GM19025 (cell line): ENCODE data around the gene TLE4.
"Not testable (repeated sequence)": the region's sequence is repeated elsewhere in the genome, so short reads cannot be mapped to it uniquely, and the experiment has no call there.

Experiments used
- ATAC-seq: cut with Tn5 transposase; IDR thresholded peaks from one replicate; pipeline ENCODE4 v1.9.1; 2021; ENCODE audit warnings: mild to moderate bottlenecking, low read depth, moderate library complexity; ENCODE audit not compliant: unreplicated experiment

The TLE4 gene

DNA sequence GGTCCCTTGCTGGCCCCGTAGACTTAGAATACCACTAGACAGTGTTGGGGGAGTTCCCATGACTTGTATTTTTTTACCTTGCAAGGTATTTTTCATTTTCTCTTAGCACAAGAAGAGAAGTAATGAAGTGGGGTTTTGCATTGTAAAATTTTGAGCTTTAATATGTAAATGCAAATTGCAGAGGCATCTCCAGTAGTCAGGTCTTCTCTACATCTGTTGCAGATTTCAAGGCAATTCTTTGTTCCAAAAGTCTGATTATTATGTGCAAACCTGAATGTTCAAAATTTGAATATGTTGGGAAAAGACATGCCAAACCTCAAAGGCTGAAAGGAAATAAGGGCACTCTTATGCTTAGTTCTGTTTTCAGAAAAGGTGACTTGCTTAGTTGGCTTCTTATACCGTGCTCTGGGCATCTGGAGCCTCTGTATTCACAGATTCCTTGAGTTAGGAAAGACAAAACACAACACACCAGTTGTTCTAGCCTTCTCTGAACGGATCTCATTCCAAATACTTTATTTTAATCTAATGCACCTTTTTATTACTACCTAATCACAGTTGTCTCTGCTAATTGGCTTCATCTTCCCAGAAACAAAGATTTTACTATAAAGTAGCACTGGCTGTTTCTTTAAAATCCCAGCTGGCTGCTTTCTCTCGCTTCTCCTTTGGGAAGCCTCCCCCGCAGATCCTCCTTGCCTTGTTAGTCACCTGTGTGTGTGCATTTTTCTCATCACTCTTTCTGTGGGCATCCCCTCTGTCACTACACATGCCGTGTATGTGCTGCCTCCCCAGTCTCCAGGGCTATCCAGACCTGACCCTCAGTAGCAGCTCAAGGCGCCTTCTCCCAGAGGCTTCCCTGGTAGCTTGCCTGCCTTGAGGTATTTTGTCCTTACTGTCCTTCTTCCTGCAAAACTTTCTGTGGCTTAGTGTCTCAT, 138.2 kb downstream of the TLE4 start:
- no peak for ATAC-seq

GRCh38 chr9:79711874-79712273, 140.1 kb downstream of the TLE4 start:
- no peak for ATAC-seq

DNA sequence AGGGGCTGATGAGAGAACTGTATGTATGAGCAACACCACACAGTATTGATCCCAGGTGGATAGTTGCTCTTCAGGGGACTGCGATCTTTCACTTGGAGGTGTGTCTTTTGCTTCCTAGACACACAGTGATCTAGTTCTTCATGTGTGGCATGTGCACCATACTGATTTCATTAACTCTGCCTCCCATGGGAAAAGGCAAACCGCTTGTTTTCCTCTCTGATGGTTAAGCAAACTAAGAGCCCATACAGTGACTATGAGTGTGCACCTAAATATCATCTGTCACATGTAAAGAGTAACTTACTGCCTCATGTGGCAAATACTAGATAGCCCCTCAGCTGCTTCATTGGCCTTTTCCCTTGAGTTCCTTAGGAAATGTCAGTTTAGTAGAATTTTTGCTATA, 147.3 kb downstream of the TLE4 start:
- no peak for ATAC-seq

- no peak for ATAC-seq
Observed at GRCh38 chr9:79719989-79720388, 148.2 kb downstream of the TLE4 start.

DNA sequence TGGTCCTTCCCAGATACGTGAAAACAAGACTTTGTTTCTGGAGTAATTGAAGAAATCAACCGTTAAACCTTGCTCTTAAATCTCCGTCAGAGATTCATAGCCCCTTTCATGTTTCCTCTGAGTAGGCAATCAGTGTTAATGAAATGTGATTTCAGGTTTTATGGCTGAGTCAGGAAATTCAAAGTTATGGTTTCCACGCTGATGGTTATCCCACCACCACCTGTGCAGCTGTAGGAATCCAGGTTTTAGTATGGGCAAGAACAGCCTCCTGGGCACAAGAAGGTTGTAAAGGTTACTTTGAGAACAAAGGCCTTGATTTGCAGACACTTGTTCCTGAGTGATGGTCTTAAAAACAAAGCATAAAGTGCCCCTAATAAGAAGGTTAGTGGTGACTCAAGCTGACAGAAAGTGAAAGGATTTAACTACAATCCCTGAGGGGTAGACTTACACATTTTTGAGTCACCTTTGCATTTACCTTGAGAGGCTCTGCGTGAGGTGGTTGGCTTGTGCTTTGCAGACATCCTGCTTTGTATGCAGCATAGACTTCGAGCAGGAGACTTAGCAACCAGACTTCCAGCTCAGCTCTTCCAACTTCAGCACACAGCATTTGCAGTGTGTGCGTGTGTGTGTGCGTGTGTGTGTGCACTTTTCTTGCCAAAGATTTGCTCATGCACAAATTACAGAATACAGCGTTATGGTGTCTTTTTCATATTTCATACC, 159.6 kb downstream of the TLE4 start:
- peak; percentile 61 for ATAC-seq

DNA sequence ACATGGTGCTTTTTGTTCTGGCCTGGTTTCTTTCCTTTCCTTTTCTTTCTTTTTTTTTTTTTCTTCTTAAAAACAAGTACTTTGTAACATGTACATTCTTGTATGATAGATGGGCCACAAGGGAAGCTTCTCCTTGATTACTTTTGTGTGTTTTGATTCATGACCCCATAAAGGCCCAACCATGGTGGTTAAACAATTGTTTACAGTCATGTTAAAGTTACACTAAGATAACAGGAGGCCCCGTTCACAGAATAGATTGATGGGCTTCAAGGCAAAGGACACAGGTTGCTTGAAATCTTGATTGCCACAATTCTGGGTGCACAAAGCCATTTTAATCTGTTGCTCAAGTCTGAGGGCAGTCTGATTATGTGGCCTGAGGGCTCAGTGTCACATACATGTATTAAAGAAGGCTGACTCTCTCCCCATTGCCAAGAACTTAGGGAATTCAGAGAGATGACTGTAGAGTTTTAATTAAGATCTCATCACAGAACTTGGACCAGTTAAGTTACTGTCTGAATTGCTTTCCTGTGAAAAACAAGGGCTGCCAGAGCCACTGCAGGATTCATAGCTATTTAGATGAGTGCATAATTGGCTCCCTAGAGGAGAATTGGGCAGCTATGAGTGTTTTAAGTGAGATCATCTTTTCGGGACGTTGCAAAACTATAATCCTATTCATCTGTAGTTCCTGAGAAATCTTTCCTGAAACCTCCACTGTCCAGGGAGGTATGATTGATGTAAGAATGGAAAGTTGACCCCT, 163.4 kb downstream of the TLE4 start:
- no peak for ATAC-seq

DNA sequence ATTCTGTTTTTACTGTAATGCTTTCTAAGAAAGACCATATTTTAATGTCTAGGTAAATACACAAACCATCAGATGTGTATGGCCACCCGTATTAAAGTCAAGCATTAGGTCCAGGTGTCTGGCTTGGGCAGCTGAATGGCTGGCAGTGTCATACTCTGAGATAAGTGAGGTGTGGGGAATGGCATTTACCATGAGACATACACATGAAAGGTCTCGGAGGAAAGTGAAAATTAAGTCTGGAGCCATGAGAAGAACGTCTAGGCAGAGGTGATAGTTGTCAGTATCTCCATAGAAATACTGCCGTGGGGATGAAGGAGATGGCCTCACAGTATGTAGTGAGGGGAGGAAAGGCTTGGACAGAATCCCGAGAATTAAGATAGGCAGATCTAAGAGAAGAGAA, 164.3 kb downstream of the TLE4 start:
- no peak for ATAC-seq

- ATAC-seq: no peak
Observed at GRCh38 chr9:79741381-79741780, 169.6 kb downstream of the TLE4 start.

GRCh38 chr9:79742110-79742721, 170.5 kb downstream of the TLE4 start:
- no peak for ATAC-seq

DNA sequence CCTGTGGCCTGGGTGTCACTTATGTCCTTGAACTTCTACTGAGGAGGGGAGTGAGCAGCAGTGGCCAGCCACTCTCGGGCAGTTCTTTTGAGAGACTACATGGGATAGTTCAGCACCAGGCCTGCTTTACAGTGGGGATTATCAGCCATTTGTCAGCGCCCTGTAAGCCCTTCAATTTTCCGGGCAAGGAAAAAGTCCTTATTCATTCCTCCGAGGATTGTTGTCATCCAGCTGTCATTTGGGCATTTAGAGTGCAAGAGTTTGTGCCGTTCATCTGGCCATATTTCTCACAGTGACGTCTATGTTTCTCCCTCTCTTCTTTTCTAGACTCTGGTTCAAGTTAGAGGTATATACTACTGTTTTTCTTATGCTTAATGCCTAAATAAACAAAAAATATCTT, 172.8 kb downstream of the TLE4 start:
- ATAC-seq: no peak

DNA sequence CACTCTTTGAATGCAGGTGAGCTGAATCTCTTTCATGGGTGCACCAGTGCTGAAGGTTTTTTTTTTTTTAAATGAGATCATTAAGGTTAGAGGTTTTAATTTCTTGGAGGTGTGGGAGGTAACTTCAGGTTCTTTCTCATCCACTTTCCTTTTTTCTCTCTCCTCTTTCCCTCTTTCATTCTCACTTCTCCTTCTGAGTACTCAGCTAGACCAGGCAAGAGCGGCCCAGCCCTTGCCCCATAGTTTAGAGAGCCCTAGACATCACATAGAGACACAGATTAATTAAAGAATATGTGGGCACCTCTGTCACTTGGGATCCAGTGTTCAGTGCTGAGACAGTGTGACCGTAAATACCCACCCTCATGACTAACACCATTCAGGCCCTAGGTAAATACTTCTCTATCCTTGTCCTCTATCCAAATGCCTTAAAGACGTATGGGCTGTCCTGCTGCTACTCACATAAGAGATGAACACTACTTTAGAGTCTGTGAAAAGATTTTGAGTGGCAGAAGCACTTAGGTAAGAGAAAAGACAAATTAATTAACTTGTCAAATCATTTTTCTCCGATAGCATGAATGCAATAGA, 174.1 kb downstream of the TLE4 start:
- no peak for ATAC-seq

DNA sequence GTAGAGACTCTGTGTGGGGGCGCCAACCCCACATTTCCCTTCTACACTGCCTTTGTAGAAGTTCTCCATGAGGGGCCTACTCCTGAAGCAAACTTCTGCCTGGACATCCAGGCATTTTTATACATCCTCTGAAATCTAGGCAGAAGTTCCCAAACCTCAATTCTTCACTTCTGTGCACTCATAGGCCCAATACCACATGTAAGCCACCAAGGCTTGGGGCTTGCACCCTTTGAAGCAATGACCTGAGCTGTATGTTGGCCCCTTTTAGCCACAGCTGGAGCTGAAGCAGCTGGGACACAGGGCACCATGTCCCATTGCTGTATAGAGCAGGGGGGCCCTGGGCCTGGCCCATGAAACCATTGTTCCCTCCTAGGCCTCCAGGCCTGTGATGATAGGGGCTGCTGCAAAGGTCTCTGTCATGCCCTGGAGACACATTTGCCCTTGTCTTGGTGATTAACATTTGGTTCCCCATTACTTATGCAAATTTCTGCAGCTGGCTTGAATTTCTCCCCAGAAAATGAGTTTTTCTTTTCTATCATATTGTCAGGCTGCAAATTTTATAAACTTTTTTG, 180.2 kb downstream of the TLE4 start:
- ATAC-seq: not testable (repeated sequence)

DNA sequence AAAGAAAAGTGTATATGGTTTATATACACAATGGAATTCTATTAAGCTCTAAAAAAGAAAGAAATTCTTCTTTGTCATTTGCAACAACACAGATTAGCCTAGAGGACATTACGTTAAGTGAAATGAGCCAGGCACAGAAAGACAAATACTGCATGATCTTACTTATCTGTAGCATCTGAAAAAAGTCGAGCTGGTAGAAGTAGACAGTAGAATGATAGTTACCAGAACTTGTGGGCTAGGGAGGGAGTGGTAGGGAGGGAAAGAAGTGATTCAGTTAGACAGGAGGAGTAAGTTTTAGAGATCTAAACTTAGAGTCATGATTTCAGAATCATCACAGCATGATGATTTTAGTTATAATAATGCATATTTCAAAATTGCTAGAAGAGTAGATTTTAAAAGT, 184.6 kb downstream of the TLE4 start:
- no peak for ATAC-seq

DNA sequence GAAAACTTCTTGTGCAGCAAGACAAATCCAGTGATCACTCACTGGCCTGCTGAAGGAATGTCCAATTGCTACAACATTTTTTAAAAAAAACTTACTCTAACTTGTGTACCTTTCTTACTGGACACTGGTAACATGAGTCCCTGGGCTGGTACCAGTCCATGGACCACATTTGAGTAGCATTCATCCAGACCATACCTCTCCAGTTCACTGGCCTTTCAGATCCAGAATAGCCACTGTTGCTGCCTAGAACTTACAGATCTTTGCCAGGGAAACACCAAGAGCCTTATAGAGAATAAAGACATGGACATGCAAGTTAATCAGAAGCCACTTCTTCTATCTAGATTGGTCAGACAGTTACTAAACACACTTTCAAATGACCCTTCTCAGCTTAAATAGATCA, 185.3 kb downstream of the TLE4 start:
- ATAC-seq: no peak

- no peak for ATAC-seq
Observed at GRCh38 chr9:79757881-79758669, 186.3 kb downstream of the TLE4 start.

DNA sequence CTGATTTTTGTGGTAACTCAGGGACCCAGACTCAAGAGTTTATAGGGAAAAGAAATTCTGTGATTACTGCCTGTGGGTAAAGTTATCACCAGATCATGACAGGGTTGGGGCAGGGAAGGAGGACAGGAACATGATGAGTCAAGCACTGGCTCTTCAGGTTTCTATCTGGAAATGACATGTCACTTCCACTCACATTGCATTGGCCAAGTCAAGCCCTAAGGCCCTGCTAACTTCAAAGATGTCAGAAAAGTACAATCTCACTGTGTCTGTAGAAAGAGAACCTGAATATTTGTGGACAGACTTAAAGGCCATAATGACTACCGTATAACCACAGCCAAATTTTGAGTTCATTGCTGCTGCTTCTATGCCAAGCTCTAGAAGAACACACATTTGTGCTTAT, 187.7 kb downstream of the TLE4 start:
- ATAC-seq: no peak

- ATAC-seq: no peak
Observed at GRCh38 chr9:79762070-79762469, 190.3 kb downstream of the TLE4 start.

GRCh38 chr9:79763671-79764285, 192.0 kb downstream of the TLE4 start:
- no peak for ATAC-seq

GRCh38 chr9:79764374-79764773, 192.6 kb downstream of the TLE4 start:
- no peak for ATAC-seq
